IMR-90 (cell line): Measurements from ENCODE around the gene USP28. TPM values are rescaled to one million over a fixed set of nuclear protein-coding genes. Genes with fewer than 3 reads are reported as not detected.

Source experiments
- ATAC-seq: fragments of 200-7000 bp; cut with Tn5 transposase; 2 replicates; pipeline ENCODE4 v1.9.1; 2020; ENCODE audit warnings: low read depth, mild to moderate bottlenecking, moderate library complexity
- BruUV-seq: library from RNA; stranded (reverse); fragments of 400-500 nt; replicated peaks from 2 replicates; lab custom pipeline; 2021; lab: Mats Ljungman, UMichigan
- CTCF ChIA-PET: fragments of 300-600 bp; formaldehyde crosslinking; extraction: SDS; loops from one replicate; lab custom pipeline; 2021; ENCODE audit warnings: antibody characterized with exemption; lab: Yijun Ruan, JAX
- POLR2A ChIA-PET: fragments of 300-600 bp; sonication (Branson Sonifier 250); formaldehyde crosslinking; loops from one replicate; lab custom pipeline; 2022; ENCODE audit warnings: antibody characterized with exemption; ENCODE audit not compliant: unreplicated experiment; lab: Charles Lee
- DNase-seq: peaks from one replicate; pipeline ENCODE4 v3.0.0; 2013
- H2AFZ ChIP-seq: replicated peaks from 2 replicates; pipeline ENCODE3; 2013; ENCODE audit warnings: low read length, mild to moderate bottlenecking; ENCODE audit not compliant: poor library complexity
- H2AK5ac ChIP-seq: 2 replicates; pipeline ENCODE4 v1.6.1; 2013; ENCODE audit warnings: low read depth, low read length, inconsistent platforms
- H2AK9ac ChIP-seq: replicated peaks from 2 replicates; pipeline ENCODE3; 2013; ENCODE audit warnings: mild to moderate bottlenecking, low read depth, low read length, moderate library complexity; ENCODE audit not compliant: poor library complexity
- H2BK120ac ChIP-seq: 2 replicates; pipeline ENCODE4 v1.6.1; 2013; ENCODE audit warnings: low read depth, low read length, inconsistent platforms
- H2BK15ac ChIP-seq: 3 replicates; pipeline ENCODE4 v1.6.1; 2013; ENCODE audit warnings: low read depth, low read length, inconsistent platforms
- H2BK20ac ChIP-seq: 2 replicates; pipeline ENCODE4 v1.6.1; 2013; ENCODE audit warnings: low read depth, mild to moderate bottlenecking, inconsistent platforms, low read length, moderate library complexity
- H2BK5ac ChIP-seq: 2 replicates; pipeline ENCODE4 v1.6.1; 2013; ENCODE audit warnings: mild to moderate bottlenecking, low read depth, low read length, inconsistent platforms; ENCODE audit not compliant: poor library complexity, severe bottlenecking
- H3K14ac ChIP-seq: replicated peaks from 2 replicates; pipeline ENCODE4 v1.6.1; 2013; ENCODE audit warnings: low read depth, low read length, inconsistent platforms
- H3K18ac ChIP-seq: 2 replicates; pipeline ENCODE4 v1.6.1; 2013; ENCODE audit warnings: low read depth, low read length, control low read depth
- H3K23ac ChIP-seq: 2 replicates; pipeline ENCODE4 v1.6.1; 2013; ENCODE audit warnings: low read depth, low read length, inconsistent platforms
- H3K27ac ChIP-seq: 2 replicates; pipeline ENCODE4 v1.5.1; 2013; ENCODE audit warnings: mild to moderate bottlenecking, control low read depth, low read length; ENCODE audit not compliant: insufficient read depth
- H3K27me3 ChIP-seq: 2 replicates; pipeline ENCODE4 v1.6.1; 2013; ENCODE audit warnings: low read length; ENCODE audit not compliant: control insufficient read depth, insufficient read depth
- H3K36me3 ChIP-seq: 2 replicates; pipeline ENCODE4 v1.6.1; 2013; ENCODE audit warnings: low read length, mixed read lengths; ENCODE audit not compliant: control insufficient read depth, insufficient read depth
- H3K4ac ChIP-seq: 2 replicates; pipeline ENCODE4 v1.6.1; 2013; ENCODE audit warnings: low read depth, low read length, inconsistent platforms
- H3K4me1 ChIP-seq: 2 replicates; pipeline ENCODE4 v1.6.1; 2013; ENCODE audit warnings: low read length, mixed read lengths; ENCODE audit not compliant: control insufficient read depth, insufficient read depth
- H3K4me2 ChIP-seq: 2 replicates; pipeline ENCODE4 v1.6.1; 2013; ENCODE audit warnings: low read depth, mild to moderate bottlenecking, control low read depth, low read length, moderate library complexity
- H3K4me3 ChIP-seq: 2 replicates; pipeline ENCODE4 v1.5.1; 2013; ENCODE audit warnings: low read depth, mild to moderate bottlenecking, control low read depth, low read length, moderate library complexity; ENCODE audit not compliant: insufficient read depth
- H3K56ac ChIP-seq: 2 replicates; pipeline ENCODE4 v1.6.1; 2013; ENCODE audit warnings: low read length, inconsistent platforms; ENCODE audit not compliant: insufficient read depth; ENCODE audit errors: extremely low read depth
- H3K79me1 ChIP-seq, 2 experiments: 2 replicates each; pipeline ENCODE4 v1.6.1; 2013; ENCODE audit warnings: low read length in 2 of 2, inconsistent platforms in 1 of 2, low read depth in 1 of 2
- H3K9ac ChIP-seq: 2 replicates; pipeline ENCODE4 v1.6.1; 2013; ENCODE audit warnings: low read depth, low read length, control low read depth
- H3K9me1 ChIP-seq: 2 replicates; pipeline ENCODE4 v1.6.1; 2013; ENCODE audit warnings: low read length, inconsistent platforms; ENCODE audit not compliant: insufficient read depth
- H3K9me3 ChIP-seq: 2 replicates; pipeline ENCODE4 v1.6.1; 2013; ENCODE audit warnings: low read length; ENCODE audit not compliant: control insufficient read depth, insufficient read depth
- H4K20me1 ChIP-seq: 2 replicates; pipeline ENCODE4 v1.6.1; 2013; ENCODE audit warnings: low read length, inconsistent platforms; ENCODE audit not compliant: insufficient read depth
- H4K5ac ChIP-seq: 2 replicates; pipeline ENCODE4 v1.6.1; 2013; ENCODE audit warnings: mild to moderate bottlenecking, low read depth, low read length, control low read depth
- H4K8ac ChIP-seq, 2 experiments: 2 replicates each; pipeline ENCODE4 v1.6.1; 2013; ENCODE audit warnings: low read depth in 2 of 2, low read length in 2 of 2, control low read depth in 1 of 2, inconsistent platforms in 1 of 2
- H4K91ac ChIP-seq: 2 replicates; pipeline ENCODE4 v1.6.1; 2013; ENCODE audit warnings: low read depth, low read length, inconsistent platforms; ENCODE audit not compliant: insufficient read depth
- CEBPB ChIP-seq: IDR thresholded peaks from 2 replicates; pipeline ENCODE4 v1.6.1; 2012; ENCODE audit warnings: low read depth, low read length, improper control_type of control experiment
- CHD1 ChIP-seq: IDR thresholded peaks from 2 replicates; pipeline ENCODE4 v1.6.1; 2012; ENCODE audit warnings: low read depth, low read length, improper control_type of control experiment
- POLR2A ChIP-seq: IDR thresholded peaks from 2 replicates; pipeline ENCODE4 v1.6.1; 2012; ENCODE audit warnings: mild to moderate bottlenecking, low read depth, low read length
- RAD21 ChIP-seq: IDR thresholded peaks from 2 replicates; pipeline ENCODE4 v1.6.1; 2012; ENCODE audit warnings: low read length, improper control_type of control experiment
- RFX5 ChIP-seq: IDR thresholded peaks from 2 replicates; pipeline ENCODE4 v1.8.0; 2012; ENCODE audit warnings: low read depth, mild to moderate bottlenecking, low read length, moderate library complexity
- WGBS, 2 experiments: methylation state at CpG; one replicate each; pipeline versions ENCODE4 v1.1.5 to v1.1.7; 2013; ENCODE audit warnings: missing lambda C conversion rate in 2 of 2; ENCODE audit not compliant: insufficient read length in 1 of 2; ENCODE audit errors: extremely low coverage in 2 of 2; 5-methylcytosine and 5-hydroxymethylcytosine counted together
- dilution Hi-C: fragments of 300-500 bp; cut with HindIII; formaldehyde crosslinking; loops from one replicate; pipeline ENCODE4 v1.14.3; 2018; ENCODE audit warnings: low sequenced_read_pairs; ENCODE audit not compliant: unreplicated experiment
- in situ Hi-C: fragments of 300-500 bp; cut with MboI; formaldehyde crosslinking; loops from 3 replicates; pipeline ENCODE4 v1.14.3; 2019; ENCODE audit warnings: low sequenced_read_pairs, inconsistent platforms, mixed read lengths
- intact Hi-C: fragments of 100-400 bp; cut with micrococcal nuclease; formaldehyde crosslinking; loops from 2 replicates; pipeline ENCODE4 v1.10.0; 2022
- polyA plus RNA-seq, 3 experiments: library from polyadenylated mRNA; depleted of rRNA; stranded (reverse); fragments of >200 nt; gene quantifications; 2 replicates each; pipeline ENCODE4 v1.2.3, GENCODE V29; 2012; ENCODE audit warnings: low replicate concordance in 1 of 3
- total RNA-seq: library from RNA; depleted of rRNA; stranded (reverse); fragments of >200 nt; gene quantifications from 2 replicates; pipeline ENCODE4 v1.2.3, GENCODE V29; 2012

The USP28 gene
- total and polyA plus RNA-seq, 2 of the 4 experiments (the other 2 are of a cell fraction): 17.0 to 36.0 TPM

DNA sequence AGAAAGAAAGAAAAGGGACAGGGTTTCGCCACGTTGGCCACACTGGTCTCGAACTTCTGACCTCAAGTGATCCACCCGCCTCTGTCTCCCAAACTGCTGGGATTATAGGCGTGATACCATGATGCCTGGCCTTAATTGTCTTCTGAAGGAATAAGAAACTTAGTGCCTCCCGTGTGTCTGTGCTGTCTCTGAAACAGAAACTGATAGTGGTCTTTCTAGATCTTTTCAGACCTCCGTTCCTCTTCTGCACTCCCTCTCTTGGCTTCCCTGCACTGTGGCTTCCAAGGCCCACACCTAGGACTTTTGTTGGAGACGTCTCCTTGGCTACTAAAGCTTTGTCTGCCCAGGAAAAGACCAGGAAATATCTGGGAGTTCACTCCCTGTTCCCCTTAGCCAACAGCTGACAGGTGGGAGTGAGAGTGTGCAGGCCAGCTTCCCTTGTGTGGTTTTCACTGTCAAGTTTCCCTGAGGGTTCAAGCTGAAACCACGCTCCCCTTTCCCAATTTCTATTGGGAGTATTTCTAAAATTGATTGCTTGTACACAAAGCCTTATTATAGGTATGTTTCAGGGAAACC is 19.1 kb upstream of the USP28 start:
- ChIA-PET CTCF (interaction anchor here (5.3 kb wide), 1 partner anchor 367 kb away, joined by 43 read pairs; no protein-coding TSS in a partner anchor), POLR2A (no interaction called here)
- Histone ChIP-seq H4K91ac (no peak overlapping the region), H4K20me1 (no peaks in the 10 kb centered on the region), H2BK15ac (no peak overlapping the region), H3K14ac (no peak overlapping the region), H3K9ac (no peak overlapping the region), H3K4ac (no peak overlapping the region), H3K4me1 (no peaks in the 10 kb centered on the region), H4K8ac (no peak overlapping the region), H3K4me3 (no peak overlapping the region), H3K23ac (no peak overlapping the region), H2BK5ac (no peak overlapping the region), H3K9me1 (no peaks in the 10 kb centered on the region), H2AK9ac (no peak overlapping the region), H2AFZ (no peak overlapping the region), H3K9me3 (no peaks in the 10 kb centered on the region), H2BK120ac (no peak overlapping the region), H4K5ac (no peak overlapping the region), H2AK5ac (no peak overlapping the region), H2BK20ac (no peak overlapping the region), H3K27ac (no peak overlapping the region), H3K36me3 (no peaks in the 10 kb centered on the region), H3K56ac (no peak overlapping the region), H3K79me1 (no peaks in the 10 kb centered on the region), H3K18ac (no peak overlapping the region), H3K27me3 (peaks cover 9% of the 10 kb centered on the region), H3K4me2 (no peak overlapping the region)
- TF ChIP-seq RFX5 (no peak), RAD21 (no peak), POLR2A (no peak), CEBPB (no peak), CHD1 (no peak)
- intact Hi-C loops (no loop called here), dilution Hi-C loops (no loop called here), in situ Hi-C loops (no loop called here)
- DNase-seq (no peak), ATAC-seq (no peak)
- WGBS, 2 experiments: 73% methylated on average over 4 of the region's 9 CpGs; no CpG with 5 or more reads in 1 of the 2 experiments
- no TSS peak for BruUV-seq
